G401 (cell line): Measurements from ENCODE around the gene NAGA. TPM values are rescaled to one million over a fixed set of nuclear protein-coding genes. Genes with fewer than 3 reads are reported as not detected.
"Not testable (repeated sequence)": the region's sequence is repeated elsewhere in the genome, so short reads cannot be mapped to it uniquely, and the experiment has no call there.

Experiments
- DNase-seq: peaks from one replicate; pipeline ENCODE4 v3.0.0-alpha.2; 2015; ENCODE audit warnings: low spot score
- in situ Hi-C: cut with HindIII; loops from 2 replicates; pipeline ENCODE4 v1.10.0; 2016; ENCODE audit warnings: low sequenced_read_pairs, mixed read lengths
- total RNA-seq: library from RNA; depleted of rRNA; stranded (reverse); fragments of >200 nt; shearing (Covaris generic); gene quantifications from 2 replicates; pipeline ENCODE4 v1.2.3, GENCODE V29; 2014

The NAGA gene
- total RNA-seq, 1 experiment from 2014 or later = 55.1 TPM

GRCh38 chr22:42077486-42078125 is 7.0 kb upstream of the NAGA start:
- in situ Hi-C loops = no loop called here
- peak; percentile 58 for DNase-seq

GRCh38 chr22:42076764-42077485 is 6.3 kb upstream of the NAGA start:
- no peak for DNase-seq
- in situ Hi-C loops = no loop called here

- in situ Hi-C loops = no loop called here
- no peak for DNase-seq
These were observed 4.4 kb upstream of the NAGA start for GRCh38 chr22:42074846-42075676.

- no peak for DNase-seq
- in situ Hi-C loops = no loop called here
These were observed 3.7 kb upstream of the NAGA start, which contains the start of gene PHETA2 for GRCh38 chr22:42074132-42074811. PHETA2 (plus strand) TSS chr22:42074248; CDS start chr22:42077294, 3,046 bp downstream.

GRCh38 chr22:42073621-42074041 is 3.0 kb upstream of the NAGA start:
- DNase-seq = no peak
- in situ Hi-C loops = no loop called here

GRCh38 chr22:42072606-42073330 is 2.2 kb upstream of the NAGA start:
- DNase-seq = no peak
- in situ Hi-C loops = no loop called here

GRCh38 chr22:42071508-42071907 is 896 bp upstream of the NAGA start:
- in situ Hi-C loops, DNase-seq: not testable (repeated sequence)

- no peak for DNase-seq
- in situ Hi-C loops = no loop called here
These were observed 653 bp downstream of the NAGA start for GRCh38 chr22:42069801-42070516.

- in situ Hi-C loops = no loop called here
- no peak for DNase-seq
These were observed 2.3 kb downstream of the NAGA start for GRCh38 chr22:42068291-42068690.

GRCh38 chr22:42067671-42068251 is 2.9 kb downstream of the NAGA start:
- in situ Hi-C loops = no loop called here
- no peak for DNase-seq

- DNase-seq = no peak
- in situ Hi-C loops = no loop called here
These were observed 3.7 kb downstream of the NAGA start for GRCh38 chr22:42066937-42067336.

GRCh38 chr22:42066126-42066761 is 4.4 kb downstream of the NAGA start:
- in situ Hi-C loops = no loop called here
- peak; percentile 75 for DNase-seq

- no peak for DNase-seq
- in situ Hi-C loops = no loop called here
These were observed 5.0 kb downstream of the NAGA start for GRCh38 chr22:42065438-42066125.

- no peak for DNase-seq
- in situ Hi-C loops = no loop called here
These were observed 6.0 kb downstream of the NAGA start for GRCh38 chr22:42064629-42065028.

- no peak for DNase-seq
- in situ Hi-C loops = no loop called here
These were observed 8.0 kb downstream of the NAGA start for GRCh38 chr22:42062506-42063170.

- no peak for DNase-seq
- in situ Hi-C loops = no loop called here
These were observed 9.6 kb downstream of the NAGA start for GRCh38 chr22:42061041-42061440.
